ENCODE results near the gene MZF1. TPM values are rescaled to one million over a fixed set of nuclear protein-coding genes. Genes with fewer than 3 reads are reported as not detected.
"Not testable (repeated sequence)": the region's sequence is repeated elsewhere in the genome, so short reads cannot be mapped to it uniquely, and the experiment has no call there.

The MZF1 gene
- total and polyA plus RNA-seq, 2 donors, result 9.0 to 24.7 TPM

DNA sequence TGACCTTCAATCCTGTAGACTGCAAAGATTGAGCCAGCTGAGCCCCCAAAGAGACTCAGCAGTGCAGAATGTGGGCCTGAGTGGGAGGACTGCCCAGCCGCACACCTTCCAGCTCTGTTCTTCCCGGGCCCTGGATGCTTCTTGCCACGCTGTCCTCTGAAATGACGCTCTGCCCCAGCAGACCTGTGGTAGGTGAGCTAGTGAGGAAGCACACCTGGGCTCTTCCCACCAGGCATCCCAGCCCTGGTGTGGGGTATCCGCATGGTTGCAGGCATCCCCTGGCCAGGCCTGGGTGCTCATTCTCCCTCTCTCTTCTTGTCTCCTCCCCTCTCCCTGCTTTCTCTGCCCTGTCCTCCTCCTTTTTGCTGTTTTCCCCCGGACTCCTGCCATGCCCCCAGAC, 9.8 kb upstream of the MZF1 start:
- 100% methylated on average over 6 of the region's 6 CpGs for WGBS
- no peak for DNase-seq (ENCODE audit: low read depth in 6 of 9, low spot score in 9 of 9)
- no peak overlapping the region for H3K27ac ChIP-seq (ENCODE audit: low read depth in 1 of 2, low read length in 1 of 2)
- peaks cover 12 to 22% of the 10 kb centered on the region in 2 donors for H3K36me3 ChIP-seq (ENCODE audit: control insufficient read depth in 2 of 2, insufficient read depth in 2 of 2, low read length in 1 of 2)
- H3K4me1 ChIP-seq (ENCODE audit: control insufficient read depth in 2 of 2, insufficient read depth in 2 of 2, low read length in 2 of 2), result peaks cover 3 to 4% of the 10 kb centered on the region in 2 donors
- H3K9me3 ChIP-seq (ENCODE audit: control insufficient read depth in 2 of 2, insufficient read depth in 1 of 2, low read length in 1 of 2), result no peaks in the 10 kb centered on the region
- H3K4me3 ChIP-seq (ENCODE audit: low read length in 2 of 2), result no peak overlapping the region
- H3K27me3 ChIP-seq (ENCODE audit: control insufficient read depth in 2 of 2, insufficient read depth in 1 of 2, low read length in 1 of 2), result no peaks in the 10 kb centered on the region

DNA sequence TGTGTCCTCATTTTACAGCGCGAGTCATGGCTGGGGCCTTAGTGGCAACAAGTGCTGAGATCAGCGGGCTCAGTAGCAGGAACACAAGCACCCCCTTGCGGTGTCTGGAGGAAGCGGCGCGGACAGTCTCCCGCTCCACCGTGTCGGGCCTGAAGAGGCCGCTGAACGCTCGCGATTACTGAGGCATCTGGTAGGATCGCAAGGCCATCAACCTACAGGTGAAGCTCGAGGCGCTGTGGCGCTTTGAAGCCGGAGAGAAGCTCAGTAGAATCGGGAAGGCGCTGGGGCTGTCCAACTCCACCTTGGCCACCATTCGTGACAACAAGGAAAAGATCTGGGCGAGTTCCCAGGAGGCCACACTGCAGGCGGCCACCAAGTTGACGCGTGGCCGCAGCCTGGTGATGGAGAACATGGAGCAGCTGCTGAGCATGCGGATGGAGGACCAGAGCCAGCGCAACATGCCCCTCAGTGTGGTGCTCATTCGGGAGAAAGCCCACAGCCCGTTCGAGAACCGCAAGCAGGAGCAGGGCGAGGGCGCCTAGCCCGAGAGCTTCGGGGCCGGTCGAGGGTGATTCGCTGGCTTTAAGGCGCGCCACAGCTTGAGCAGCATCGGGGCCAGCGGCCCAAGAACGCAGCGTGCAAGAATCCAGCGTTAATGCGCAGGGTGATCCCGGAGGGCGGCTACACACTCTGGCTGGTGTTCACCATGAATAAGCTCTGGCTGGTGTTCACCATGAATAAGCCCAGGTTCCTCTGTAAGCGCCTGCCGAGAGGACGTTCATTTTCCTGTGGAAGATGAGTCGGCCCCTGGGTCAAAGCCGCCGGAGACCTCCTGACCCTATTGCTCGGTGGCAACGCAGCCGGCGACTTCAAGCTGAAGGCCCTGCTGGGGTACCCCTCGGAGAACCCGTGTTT, 8.3 kb upstream of the MZF1 start:
- no peaks in the 10 kb centered on the region for H3K27me3 ChIP-seq (ENCODE audit: control insufficient read depth in 2 of 2, insufficient read depth in 1 of 2, low read length in 1 of 2)
- H3K9me3 ChIP-seq (ENCODE audit: control insufficient read depth in 2 of 2, insufficient read depth in 1 of 2, low read length in 1 of 2), result no peaks in the 10 kb centered on the region
- H3K4me1 ChIP-seq (ENCODE audit: control insufficient read depth in 2 of 2, insufficient read depth in 2 of 2, low read length in 2 of 2), result peaks cover 3 to 4% of the 10 kb centered on the region in 2 donors
- peak in 7 of 9 donors; percentile 78 to 95 (median 87) for DNase-seq (ENCODE audit: low read depth in 6 of 9, low spot score in 9 of 9)
- H3K36me3 ChIP-seq (ENCODE audit: control insufficient read depth in 2 of 2, insufficient read depth in 2 of 2, low read length in 1 of 2), result peaks cover 12 to 22% of the 10 kb centered on the region in 2 donors
- peak overlapping the region in 1 of 2 donors; percentile 80 for H3K27ac ChIP-seq (ENCODE audit: low read depth in 1 of 2, low read length in 1 of 2)
- 71% methylated on average over 62 of the region's 62 CpGs for WGBS
- no peak overlapping the region for H3K4me3 ChIP-seq (ENCODE audit: low read length in 2 of 2)

DNA sequence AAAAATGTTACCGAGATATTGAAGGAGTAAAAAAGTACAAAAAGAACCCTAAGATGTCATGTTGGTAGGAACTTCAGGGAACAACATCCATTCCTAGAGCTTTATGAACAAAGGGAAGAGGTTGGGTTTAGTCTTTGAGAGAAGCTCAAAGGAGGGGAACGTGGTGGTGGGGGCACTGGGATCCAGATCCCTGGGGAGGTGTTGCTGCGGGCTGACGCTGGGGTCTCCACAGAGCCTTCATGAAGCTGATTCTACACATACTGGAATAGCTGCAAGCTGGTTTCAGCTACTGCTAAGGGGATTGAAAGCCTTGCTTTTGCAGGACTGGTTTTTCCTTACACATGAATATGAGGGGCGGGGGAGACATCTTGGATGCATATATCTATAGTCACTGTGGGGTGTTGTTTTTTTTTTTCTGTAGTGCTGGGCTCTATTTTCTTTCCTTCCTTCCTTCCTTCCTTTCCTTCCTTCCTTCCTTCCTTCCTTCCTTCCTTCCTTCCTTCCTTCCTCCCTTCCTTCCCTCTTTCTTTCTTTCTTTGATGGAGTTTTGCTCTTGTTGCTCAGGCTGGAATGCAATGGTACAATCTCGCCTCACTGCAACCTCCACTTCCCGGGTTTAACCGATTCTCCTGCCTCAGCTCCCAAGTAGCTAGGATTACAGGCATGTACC, 6.5 kb upstream of the MZF1 start:
- Histone ChIP-seq H3K4me1 (ENCODE audit: control insufficient read depth in 2 of 2, insufficient read depth in 2 of 2, low read length in 2 of 2) (peaks cover 9 to 13% of the 10 kb centered on the region in 2 donors), H3K9me3 (ENCODE audit: control insufficient read depth in 2 of 2, insufficient read depth in 1 of 2, low read length in 1 of 2) (peaks cover 0 to 5% of the 10 kb centered on the region in 2 donors), H3K27me3 (ENCODE audit: control insufficient read depth in 2 of 2, insufficient read depth in 1 of 2, low read length in 1 of 2) (no peaks in the 10 kb centered on the region), H3K4me3 (ENCODE audit: low read length in 2 of 2) (no peak overlapping the region), H3K27ac (ENCODE audit: low read depth in 1 of 2, low read length in 1 of 2) (no peak overlapping the region), H3K36me3 (ENCODE audit: control insufficient read depth in 2 of 2, insufficient read depth in 2 of 2, low read length in 1 of 2) (peaks cover 12 to 22% of the 10 kb centered on the region in 2 donors)
- DNase-seq (ENCODE audit: low read depth in 6 of 9, low spot score in 9 of 9), result no peak
- 95% methylated on average over 8 of the region's 8 CpGs for WGBS

DNA sequence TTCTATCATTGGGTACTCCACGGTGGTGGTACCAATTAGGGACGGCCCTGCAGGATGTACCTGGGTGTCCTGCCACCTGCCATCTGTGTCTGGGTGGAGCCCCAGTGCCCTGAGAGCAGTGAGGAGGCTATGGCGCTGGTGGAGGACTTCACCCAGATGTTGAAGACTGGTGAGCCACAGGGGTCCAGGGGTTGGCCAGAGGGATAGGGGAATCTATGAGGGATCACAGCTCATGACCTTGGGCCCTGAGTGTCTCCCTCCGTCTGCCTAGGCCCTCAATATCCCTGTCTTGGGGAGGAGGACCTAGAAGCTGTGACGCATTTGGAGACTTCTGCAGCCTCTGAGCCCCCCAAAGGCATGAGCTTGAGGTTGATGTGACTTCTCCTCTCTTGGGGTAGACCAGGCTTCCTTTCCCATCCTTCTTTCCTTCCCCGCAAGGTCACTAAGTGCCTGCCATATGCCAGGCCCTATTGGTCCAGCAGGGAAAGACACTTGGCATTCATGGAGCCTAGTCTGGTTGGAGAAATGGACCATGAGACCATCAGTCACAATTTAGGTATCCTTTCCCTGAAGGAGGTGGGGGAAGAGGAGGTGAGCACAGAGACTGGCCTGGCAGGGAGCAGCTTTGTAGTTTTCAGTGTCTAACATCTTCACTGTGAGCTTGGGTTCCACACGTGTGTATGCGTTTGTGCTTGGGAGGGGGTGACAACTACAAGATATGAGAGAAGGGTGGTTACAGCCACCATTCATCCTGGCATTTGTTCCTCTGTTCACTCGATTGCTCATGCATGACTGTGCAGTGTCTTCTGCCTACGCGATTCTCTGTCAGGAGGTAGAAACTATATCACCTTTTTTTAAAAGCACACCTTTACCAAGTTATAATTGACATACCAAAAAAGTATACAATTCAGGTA, 5.1 kb upstream of the MZF1 start:
- peaks cover 0 to 5% of the 10 kb centered on the region in 2 donors for H3K9me3 ChIP-seq (ENCODE audit: control insufficient read depth in 2 of 2, insufficient read depth in 1 of 2, low read length in 1 of 2)
- peaks cover 19 to 25% of the 10 kb centered on the region in 2 donors for H3K4me1 ChIP-seq (ENCODE audit: control insufficient read depth in 2 of 2, insufficient read depth in 2 of 2, low read length in 2 of 2)
- peaks cover 12 to 17% of the 10 kb centered on the region in 2 donors for H3K36me3 ChIP-seq (ENCODE audit: control insufficient read depth in 2 of 2, insufficient read depth in 2 of 2, low read length in 1 of 2)
- H3K27ac ChIP-seq (ENCODE audit: low read depth in 1 of 2, low read length in 1 of 2), result no peak overlapping the region
- 96% methylated on average over 11 of the region's 11 CpGs for WGBS
- no peak for DNase-seq (ENCODE audit: low read depth in 6 of 9, low spot score in 9 of 9)
- no peaks in the 10 kb centered on the region for H3K27me3 ChIP-seq (ENCODE audit: control insufficient read depth in 2 of 2, insufficient read depth in 1 of 2, low read length in 1 of 2)
- H3K4me3 ChIP-seq (ENCODE audit: low read length in 2 of 2), result no peak overlapping the region

DNA sequence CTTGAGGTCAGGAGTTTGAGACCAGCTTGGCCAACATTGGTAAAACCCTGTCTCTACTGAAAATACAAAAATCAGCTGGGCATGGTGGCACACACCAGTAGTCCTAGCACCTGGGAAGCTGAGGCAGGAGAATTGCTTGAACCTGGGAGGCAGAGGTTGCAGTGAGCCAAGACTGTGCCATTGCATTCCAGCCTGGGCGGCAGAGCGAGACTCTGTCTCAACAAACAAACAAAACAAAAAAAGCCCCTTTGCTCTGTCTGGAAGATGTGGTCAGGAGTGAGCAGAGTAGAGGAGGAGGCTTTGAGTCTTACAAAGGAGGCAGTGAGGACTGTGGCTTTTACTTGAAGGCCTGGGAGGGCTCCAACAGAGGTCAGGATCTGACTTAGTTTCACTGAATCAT, 4.4 kb upstream of the MZF1 start:
- H3K27me3 ChIP-seq (ENCODE audit: control insufficient read depth in 2 of 2, insufficient read depth in 1 of 2, low read length in 1 of 2); DNase-seq (ENCODE audit: low read depth in 6 of 9, low spot score in 9 of 9); H3K4me3 ChIP-seq (ENCODE audit: low read length in 2 of 2); H3K27ac ChIP-seq (ENCODE audit: low read depth in 1 of 2, low read length in 1 of 2); H3K9me3 ChIP-seq (ENCODE audit: control insufficient read depth in 2 of 2, insufficient read depth in 1 of 2, low read length in 1 of 2): not testable (repeated sequence)
- peaks cover 19 to 25% of the 10 kb centered on the region in 2 donors for H3K4me1 ChIP-seq (ENCODE audit: control insufficient read depth in 2 of 2, insufficient read depth in 2 of 2, low read length in 2 of 2)
- H3K36me3 ChIP-seq (ENCODE audit: control insufficient read depth in 2 of 2, insufficient read depth in 2 of 2, low read length in 1 of 2), result peaks cover 8 to 11% of the 10 kb centered on the region in 2 donors
- 97% methylated on average over 2 of the region's 2 CpGs for WGBS

DNA sequence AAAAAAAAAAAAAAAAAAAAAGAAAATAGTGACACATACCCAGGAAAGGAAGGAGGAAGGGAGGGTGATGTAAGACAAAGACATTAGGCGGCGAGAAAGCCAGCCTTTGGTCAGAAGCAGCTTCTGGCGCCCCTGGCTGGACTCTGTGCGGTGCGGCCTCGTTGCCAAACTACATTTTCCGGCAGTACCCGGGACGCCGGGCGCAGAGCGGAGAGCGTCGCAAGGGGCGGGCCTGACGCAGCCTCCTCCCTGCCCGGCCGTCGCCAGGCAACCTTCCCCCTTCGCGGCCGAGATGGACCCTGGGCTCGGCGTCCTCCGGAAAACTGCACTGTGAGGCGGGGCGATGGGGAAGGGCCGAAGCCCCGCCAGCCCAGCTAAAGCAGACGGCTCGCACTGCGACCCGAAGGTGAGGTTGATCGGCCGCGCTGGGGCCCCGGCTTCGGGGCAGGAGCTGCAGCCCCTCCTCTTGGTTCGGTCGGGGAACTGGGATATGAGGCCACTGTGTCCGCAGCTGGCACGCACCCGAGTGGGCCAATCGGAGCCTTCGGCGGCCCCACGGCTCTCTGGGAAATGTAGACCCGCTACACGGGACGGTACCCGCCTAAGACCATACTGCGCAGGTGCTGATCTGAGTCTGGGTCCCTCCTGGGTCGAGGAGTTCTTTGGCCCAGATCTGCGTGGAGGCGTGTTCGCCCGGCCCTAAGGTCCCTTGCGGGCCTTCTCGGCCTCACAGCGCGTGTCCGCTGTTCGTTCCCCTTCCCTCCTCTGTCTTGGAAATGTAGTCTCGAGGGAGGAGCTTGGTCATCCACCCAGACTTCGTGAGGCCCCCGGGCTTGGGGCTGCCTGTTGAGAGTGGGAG, 2.3 kb upstream of the MZF1 start:
- Histone ChIP-seq H3K9me3 (ENCODE audit: control insufficient read depth in 2 of 2, insufficient read depth in 1 of 2, low read length in 1 of 2) (peaks cover 0 to 5% of the 10 kb centered on the region in 2 donors), H3K27ac (ENCODE audit: low read depth in 1 of 2, low read length in 1 of 2) (peak overlapping the region; percentile 82 to 88), H3K4me1 (ENCODE audit: control insufficient read depth in 2 of 2, insufficient read depth in 2 of 2, low read length in 2 of 2) (peaks cover 25 to 30% of the 10 kb centered on the region in 2 donors), H3K36me3 (ENCODE audit: control insufficient read depth in 2 of 2, insufficient read depth in 2 of 2, low read length in 1 of 2) (peaks cover 5 to 13% of the 10 kb centered on the region in 2 donors), H3K4me3 (ENCODE audit: low read length in 2 of 2) (peak overlapping the region; percentile 76 to 88), H3K27me3 (ENCODE audit: control insufficient read depth in 2 of 2, insufficient read depth in 1 of 2, low read length in 1 of 2) (no peaks in the 10 kb centered on the region)
- peak in 5 of 9 donors; percentile 70 to 90 (median 81) for DNase-seq (ENCODE audit: low read depth in 6 of 9, low spot score in 9 of 9)
- under 1% methylated on average over 66 of the region's 66 CpGs for WGBS

DNA sequence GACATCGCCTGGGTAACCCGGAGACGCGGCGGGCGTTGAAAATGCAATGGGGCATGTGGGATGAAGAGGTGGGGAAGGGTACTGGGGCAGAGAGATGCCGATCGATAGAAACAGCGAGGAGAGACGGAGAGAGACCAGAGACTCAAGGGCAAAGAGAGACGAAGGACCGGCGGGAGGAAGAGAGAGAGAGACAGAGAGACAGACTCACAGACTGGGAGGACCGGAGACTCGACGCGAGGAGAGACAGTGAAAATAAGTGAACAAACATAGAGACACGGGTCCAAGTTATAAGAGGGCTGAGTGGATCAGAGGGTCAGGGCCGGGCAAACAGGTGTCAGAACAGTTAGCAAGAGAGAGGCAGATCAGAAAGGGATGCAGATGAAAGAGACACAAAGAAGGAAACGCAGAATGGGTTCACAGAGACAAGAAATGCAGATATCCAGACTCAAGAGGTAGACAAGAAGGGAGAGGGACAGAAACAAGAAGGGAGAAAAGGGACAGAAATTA, 576 bp upstream of the MZF1 start:
- no peaks in the 10 kb centered on the region for H3K27me3 ChIP-seq (ENCODE audit: control insufficient read depth in 2 of 2, insufficient read depth in 1 of 2, low read length in 1 of 2)
- H3K27ac ChIP-seq (ENCODE audit: low read depth in 1 of 2, low read length in 1 of 2), result peak overlapping the region; percentile 85 to 98
- H3K36me3 ChIP-seq (ENCODE audit: control insufficient read depth in 2 of 2, insufficient read depth in 2 of 2, low read length in 1 of 2), result peaks cover 16 to 29% of the 10 kb centered on the region in 2 donors
- peaks cover 0 to 5% of the 10 kb centered on the region in 2 donors for H3K9me3 ChIP-seq (ENCODE audit: control insufficient read depth in 2 of 2, insufficient read depth in 1 of 2, low read length in 1 of 2)
- 2% methylated on average over 20 of the region's 20 CpGs for WGBS
- no peak for DNase-seq (ENCODE audit: low read depth in 6 of 9, low spot score in 9 of 9)
- peaks cover 25 to 30% of the 10 kb centered on the region in 2 donors for H3K4me1 ChIP-seq (ENCODE audit: control insufficient read depth in 2 of 2, insufficient read depth in 2 of 2, low read length in 2 of 2)
- peak overlapping the region; percentile 52 to 69 for H3K4me3 ChIP-seq (ENCODE audit: low read length in 2 of 2)
